GM21447 (cell line): ENCODE data around the gene FAM117A.

Experiments used
- ATAC-seq: cut with Tn5 transposase; IDR thresholded peaks from one replicate; pipeline ENCODE4 v1.9.1; 2021; ENCODE audit not compliant: unreplicated experiment

Gene FAM117A

DNA sequence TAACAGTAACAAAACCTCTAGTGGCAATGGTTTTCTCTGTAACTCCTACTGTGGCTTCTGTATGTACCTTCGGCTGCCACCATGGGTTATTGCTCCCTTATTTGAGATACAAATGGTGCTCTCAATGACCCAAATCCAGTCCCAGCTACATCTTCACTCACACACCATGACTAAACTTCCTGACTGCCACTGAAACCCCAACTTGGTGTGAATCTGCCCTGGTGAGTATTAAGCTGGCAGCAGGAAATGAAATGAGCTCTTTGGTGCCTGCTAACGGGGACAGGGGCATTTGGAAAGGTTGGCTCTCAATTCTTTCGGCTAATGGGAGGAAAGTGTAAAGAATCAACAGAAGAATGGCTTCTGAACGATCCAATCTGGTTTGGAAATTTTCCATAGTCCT, 48.7 kb downstream of the FAM117A start:
- ATAC-seq = no peak

DNA sequence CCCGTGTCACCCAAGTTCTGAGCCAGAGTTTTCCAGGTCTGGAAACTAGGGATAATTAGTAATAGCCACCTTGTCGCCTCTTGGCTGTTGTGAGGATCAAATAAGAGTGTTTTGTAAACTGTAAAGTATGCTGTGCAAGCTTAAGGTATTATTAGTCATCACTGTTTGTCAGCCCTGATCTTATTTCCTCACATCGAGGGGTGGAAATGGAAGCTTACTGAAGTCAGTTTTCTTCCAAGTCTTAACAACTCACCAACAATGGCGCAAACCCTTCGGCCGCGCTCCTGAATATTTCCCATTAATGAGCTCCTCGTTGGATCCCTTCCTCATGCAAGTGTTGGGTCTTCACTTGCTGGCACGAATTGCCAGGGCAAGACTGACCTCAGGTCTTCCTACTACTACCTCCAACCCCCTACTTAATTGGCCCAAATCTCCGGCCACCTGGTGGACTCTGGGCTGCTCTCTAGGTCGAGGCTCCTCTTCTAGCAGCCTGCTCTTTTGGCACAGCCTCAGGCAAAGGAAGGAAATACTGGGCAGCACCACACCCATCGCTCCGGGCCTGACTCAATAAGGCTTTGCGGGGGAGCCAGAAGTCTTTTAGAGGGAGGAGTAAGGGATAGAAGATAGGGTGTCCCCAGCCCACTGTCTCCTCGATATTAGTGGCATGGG, 55.3 kb downstream of the FAM117A start:
- peak; percentile 2 for ATAC-seq

GRCh38 chr17:49707608-49708514, 56.1 kb downstream of the FAM117A start, which contains the start of gene SLC35B1:
SLC35B1 (minus strand) TSS chr17:49707964; CDS start chr17:49707833, 131 bp downstream.
- ATAC-seq = peak; percentile 90

DNA sequence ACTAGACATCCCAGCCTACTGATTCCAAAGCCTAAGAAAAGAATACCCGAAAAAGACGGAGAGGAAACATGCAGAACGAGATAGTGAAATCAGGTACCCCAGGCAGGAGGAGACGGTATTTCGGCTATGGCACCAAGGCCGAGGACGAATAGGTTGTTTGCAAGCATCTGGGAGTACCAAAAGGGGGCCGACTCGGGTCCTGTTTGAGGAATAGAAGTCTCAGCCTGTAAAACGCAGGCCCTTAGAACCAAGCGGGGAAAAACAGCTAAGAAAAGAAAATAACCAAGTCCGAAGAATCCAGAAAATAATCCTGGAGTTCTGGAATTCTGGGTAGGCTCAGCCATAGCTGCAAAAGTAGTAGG, 56.7 kb downstream of the FAM117A start:
- ATAC-seq = no peak

DNA sequence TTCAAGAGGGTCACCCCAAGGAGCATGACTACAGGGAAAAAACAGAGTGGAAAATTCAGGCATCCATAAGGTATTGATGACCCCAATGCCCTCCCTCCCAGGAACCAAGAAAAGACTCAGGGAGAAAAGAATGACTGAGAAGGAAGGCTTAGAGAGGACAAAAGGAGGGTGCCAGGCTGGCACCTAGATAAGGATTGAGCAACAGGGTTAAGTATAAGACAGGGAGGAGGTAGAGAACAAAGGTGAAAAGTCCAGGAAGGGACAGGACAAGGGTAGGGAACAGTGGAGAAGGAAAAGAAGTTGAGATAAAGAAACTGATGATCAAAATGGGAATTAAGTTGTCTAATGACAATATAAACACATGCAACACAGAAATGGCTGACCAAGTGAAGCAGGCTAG, 58.7 kb downstream of the FAM117A start:
- no peak for ATAC-seq

GRCh38 chr17:49703557-49704277, 60.2 kb downstream of the FAM117A start:
- no peak for ATAC-seq

DNA sequence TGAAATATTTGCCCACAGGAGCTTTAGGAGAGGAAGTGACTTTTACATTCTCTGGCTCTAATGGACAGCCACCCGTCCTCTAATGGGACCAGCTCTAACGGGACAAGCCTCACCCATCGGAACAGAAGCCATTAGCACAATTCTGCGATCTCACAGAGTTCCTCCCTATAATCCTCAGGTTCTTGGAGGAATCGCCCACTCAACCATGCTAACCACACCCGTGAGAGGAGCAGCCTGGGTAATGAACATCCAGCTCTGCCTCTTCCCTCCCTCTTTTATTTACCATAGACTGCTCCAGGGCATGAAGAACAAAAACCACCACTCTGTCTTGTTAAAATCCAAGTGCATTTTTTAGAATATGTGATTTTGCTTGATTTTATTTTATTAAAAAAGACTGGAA, 63.0 kb downstream of the FAM117A start:
- no peak for ATAC-seq

DNA sequence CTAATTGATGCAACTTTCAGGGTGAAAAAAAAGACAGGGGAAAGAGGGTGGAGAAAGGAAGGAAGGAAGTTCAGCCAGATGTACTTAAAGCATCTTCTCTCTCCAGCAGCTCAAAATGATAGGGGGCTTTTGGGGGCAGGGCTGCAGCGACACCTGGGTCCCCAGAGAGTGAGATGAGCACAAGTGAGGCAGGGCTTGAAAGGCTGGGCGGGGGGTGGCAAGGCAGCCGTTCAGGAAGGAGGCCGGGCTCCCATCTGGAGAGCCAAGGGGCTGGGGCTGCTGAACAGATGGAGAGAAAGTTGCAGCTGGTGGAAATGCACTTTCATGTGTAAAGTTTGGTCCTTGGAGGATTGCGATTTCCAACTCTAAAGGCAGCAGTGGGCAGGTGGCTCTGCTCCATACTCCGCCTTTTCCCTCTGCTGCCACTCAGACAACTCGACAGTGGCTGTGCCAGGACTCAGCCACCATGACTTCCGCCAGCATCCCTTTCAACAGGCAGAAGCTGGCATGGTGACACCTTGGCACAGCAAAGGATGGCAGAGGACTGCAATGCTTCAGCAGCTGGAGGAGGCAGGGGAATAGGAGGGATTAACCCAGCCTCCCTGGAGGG, 63.9 kb downstream of the FAM117A start:
- ATAC-seq = no peak

DNA sequence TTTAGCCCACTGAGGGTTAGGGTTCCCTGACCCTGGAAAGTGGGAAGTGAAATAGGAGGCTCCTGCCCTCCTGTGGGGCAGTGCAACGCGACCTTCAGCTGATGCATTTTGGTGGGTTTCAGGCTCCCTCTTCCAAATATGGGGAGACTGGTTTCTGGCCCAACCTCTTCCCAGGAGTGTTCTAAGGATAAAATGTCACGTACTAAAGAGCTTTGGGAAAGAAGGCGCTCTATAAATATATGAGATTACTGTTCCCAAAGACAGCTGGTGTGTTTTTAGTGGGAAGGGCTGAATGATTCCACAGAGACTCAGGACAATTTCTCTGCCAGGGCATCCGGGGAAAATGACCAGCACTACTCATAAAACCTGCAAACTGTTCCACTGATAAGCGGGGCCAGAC, 65.9 kb downstream of the FAM117A start:
- ATAC-seq = no peak

DNA sequence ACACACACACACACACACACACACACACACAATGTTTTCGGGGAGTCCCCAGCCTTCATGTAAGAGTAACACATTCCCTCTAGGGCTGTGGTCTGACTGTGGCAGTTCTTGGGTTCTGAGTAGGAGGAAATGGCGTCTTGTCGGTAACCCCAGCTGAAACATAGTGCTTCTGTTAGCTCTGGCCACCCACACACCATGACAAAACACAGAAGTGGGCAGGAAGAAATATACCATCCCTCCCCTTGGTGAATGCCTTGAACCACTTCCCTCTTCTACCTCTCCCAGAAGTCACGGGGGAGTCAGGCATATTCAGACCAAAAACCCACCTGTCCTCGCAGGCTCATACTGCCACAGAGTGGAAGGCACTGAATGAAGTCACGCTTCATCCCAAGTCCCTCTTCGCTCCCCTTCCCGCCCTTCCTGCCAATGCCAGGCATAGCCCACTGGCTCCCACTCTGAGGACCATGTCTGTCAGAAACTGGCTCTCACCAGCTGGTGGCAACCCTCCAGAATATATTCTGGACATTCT, 67.6 kb downstream of the FAM117A start:
- peak; percentile 72 for ATAC-seq

GRCh38 chr17:49695698-49696232, 68.2 kb downstream of the FAM117A start:
- ATAC-seq = no peak

- no peak for ATAC-seq
Measured at GRCh38 chr17:49694847-49695697, 68.9 kb downstream of the FAM117A start.

GRCh38 chr17:49692751-49693150, 71.2 kb downstream of the FAM117A start:
- ATAC-seq = no peak

- no peak for ATAC-seq
Measured at GRCh38 chr17:49691677-49692191, 72.2 kb downstream of the FAM117A start.

- no peak for ATAC-seq
Measured at GRCh38 chr17:49691086-49691676, 72.8 kb downstream of the FAM117A start.

DNA sequence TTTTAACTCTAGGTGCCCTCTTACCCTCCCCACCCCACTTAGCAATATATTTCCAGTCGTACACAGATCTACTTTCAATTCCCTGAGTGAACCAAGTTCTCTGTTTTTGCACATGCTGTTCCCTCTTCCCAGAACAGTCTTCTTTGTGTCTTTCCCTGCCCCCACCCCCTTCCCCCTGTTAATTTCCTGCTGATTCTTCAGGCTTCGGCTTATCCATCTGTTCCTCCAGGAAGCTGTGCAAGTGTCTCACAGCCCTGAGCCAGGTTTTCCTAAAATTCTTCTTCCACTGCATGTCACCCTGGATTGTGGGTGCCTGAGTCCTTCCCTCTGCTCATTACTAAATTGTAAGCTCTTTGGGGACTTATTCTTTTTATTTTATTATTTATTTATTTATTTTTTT, 73.7 kb downstream of the FAM117A start:
- ATAC-seq = no peak

- ATAC-seq = no peak
Measured at GRCh38 chr17:49688848-49689247, 75.1 kb downstream of the FAM117A start.

DNA sequence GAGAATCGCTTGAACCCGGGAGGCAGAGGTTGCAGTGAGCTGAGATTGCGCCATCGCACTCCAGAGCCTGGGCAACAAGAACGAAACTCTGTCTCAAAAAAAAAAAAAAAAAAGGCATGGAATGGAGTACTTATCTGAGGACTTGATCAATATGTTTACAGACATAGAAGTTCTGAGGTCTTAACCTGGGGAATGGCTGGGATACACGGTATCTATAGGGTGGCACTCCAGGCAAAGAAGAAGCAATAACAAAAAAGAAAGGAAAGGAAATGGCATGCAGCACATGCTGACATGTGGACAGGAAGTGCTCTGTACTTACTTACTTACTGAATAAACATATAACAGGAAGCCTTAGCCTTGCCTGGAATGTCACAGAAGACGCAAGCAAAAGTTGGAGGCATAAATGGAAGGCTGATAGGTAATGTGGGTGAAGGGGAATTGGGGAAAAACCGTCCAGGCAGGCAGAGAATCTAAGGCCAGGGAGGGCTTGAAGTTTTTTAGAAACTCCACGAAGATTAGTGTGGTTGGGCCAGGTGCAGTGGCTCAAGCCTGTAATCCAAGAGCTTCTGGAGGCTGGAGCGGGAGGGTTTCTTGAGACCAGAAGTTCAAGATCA, 75.9 kb downstream of the FAM117A start:
- ATAC-seq = no peak
